Fibroblast of peridontal ligament (primary cell): ENCODE data around the gene OPCML.

Source experiments
- DNase-seq: peaks from one replicate; pipeline ENCODE4 v3.0.0-alpha.2; 2010; ENCODE audit errors: extremely low read depth

The OPCML gene

GRCh38 chr11:133360860-133361688 is 171.2 kb downstream of the OPCML start:
- DNase-seq, result no peak

- DNase-seq, result no peak
Measured at GRCh38 chr11:133355095-133355494, 177.2 kb downstream of the OPCML start.

DNA sequence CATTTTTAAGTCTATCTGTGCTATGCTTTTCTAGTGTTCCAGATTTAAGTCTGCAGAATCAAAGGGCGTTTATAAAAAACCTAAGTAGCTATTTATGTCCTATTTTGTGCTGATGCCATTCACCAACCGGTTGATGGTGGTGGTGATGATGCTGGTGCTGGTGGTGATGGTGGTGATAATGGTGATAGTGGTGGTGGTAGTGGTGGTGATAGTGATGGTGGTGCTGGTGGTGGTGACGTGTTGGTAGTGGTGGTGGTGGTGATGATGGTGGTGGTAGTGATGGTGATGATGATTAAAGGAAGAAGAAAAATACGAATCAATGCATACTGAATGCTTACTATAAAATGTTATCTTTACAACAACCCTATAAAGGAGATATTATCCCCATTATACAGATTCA is 178.2 kb downstream of the OPCML start:
- no peak for DNase-seq

DNA sequence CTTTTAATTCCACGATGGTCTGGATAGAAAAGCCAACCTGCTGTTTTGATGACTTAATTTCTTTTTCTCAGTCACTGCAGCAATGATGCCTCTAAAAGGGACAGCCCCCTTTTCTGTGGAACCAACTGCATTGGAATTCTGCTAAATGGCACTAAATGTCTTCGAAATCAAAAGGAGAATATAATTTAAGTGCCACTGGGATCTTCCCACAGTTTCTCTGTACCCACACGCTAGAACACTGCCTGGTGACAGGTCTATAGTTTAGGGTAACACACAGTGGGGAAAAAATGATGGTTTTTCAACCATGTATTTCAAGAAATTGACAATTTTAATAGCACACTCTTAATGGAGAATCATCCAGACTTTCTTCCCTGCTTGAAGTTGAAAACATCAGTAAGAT is 182.3 kb downstream of the OPCML start:
- DNase-seq, result no peak

- no peak for DNase-seq
Measured at GRCh38 chr11:133347988-133348387, 184.3 kb downstream of the OPCML start.

GRCh38 chr11:133346137-133346536 is 186.2 kb downstream of the OPCML start:
- no peak for DNase-seq

GRCh38 chr11:133343951-133344350 is 188.3 kb downstream of the OPCML start:
- no peak for DNase-seq

DNA sequence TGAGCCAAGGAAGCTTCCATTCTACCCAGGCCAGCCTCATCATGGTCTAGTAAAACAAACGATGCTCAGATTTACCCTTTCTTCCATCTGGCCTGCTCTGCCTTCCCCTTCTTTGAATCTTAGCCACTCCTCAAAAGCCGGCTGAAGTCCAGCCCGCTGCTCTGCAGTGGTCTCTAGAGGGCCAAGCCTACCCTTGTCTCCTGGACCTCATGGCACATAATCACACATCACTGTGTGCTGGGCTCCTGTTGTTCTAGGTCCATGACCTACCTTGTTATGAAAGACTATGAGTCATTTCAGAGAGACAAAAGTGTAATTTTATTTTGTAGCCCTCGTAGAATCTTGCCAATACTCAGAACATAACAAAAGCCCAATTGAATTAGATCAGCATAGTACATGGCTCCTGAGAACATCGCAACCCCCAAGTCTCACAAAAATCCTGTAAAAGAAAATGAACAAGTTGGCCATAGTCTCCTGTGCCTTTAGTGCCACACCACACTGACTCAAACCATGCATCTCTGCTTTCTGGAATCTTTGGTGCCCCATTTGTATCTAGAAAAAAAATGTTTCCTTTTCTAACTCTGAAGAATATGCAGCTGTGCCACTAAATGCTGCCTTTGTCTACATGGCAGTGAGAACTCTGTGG is 192.7 kb downstream of the OPCML start:
- no peak for DNase-seq

DNA sequence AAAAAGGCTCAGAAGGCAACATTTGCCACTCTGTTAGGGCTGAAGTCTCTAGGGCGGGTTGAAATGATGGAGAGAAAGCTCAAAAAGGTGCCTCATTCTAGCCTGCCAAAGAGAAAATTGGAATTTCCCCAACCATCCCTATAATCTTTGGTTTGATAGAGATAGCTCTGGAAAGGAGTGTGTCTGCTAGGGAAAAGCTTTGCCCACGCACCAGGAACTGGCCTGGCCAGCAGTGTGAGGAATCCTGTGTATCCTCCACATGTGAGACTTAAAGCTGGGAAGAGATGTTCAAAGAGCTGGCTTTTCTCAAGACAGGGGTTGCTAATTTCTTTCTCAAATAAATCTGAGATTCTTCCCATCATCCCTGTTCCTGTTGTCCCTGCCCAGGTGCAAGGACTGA is 193.7 kb downstream of the OPCML start:
- DNase-seq, result no peak

- no peak for DNase-seq
Measured at GRCh38 chr11:133337951-133338418, 194.3 kb downstream of the OPCML start.

GRCh38 chr11:133337193-133337592 is 195.1 kb downstream of the OPCML start:
- no peak for DNase-seq

- no peak for DNase-seq
Measured at GRCh38 chr11:133331031-133331430, 201.3 kb downstream of the OPCML start.

GRCh38 chr11:133326849-133327248 is 205.5 kb downstream of the OPCML start:
- no peak for DNase-seq

GRCh38 chr11:133326332-133326731 is 206.0 kb downstream of the OPCML start:
- no peak for DNase-seq

DNA sequence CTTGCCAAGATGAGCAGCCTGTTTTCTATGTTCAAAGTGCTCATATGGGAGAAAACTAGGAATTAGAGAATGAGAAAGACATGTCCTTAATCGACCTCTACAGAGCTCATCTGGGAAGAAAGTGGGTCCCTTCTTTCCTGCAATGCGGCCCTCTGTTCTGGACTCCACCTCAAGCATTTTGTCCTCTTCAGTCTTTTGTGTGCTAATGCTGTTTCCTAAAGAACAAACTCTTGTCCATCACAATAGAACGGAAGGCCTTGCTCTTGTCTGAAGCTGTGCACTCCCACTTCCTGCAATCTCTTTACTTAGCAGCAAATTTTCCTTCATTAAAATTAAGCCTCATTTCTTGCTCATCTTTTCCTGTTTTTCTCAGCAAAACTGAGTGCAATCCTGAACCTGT is 206.6 kb downstream of the OPCML start:
- no peak for DNase-seq

- no peak for DNase-seq
Measured at GRCh38 chr11:133323354-133323753, 208.9 kb downstream of the OPCML start.

GRCh38 chr11:133318221-133318620 is 214.1 kb downstream of the OPCML start:
- no peak for DNase-seq

DNA sequence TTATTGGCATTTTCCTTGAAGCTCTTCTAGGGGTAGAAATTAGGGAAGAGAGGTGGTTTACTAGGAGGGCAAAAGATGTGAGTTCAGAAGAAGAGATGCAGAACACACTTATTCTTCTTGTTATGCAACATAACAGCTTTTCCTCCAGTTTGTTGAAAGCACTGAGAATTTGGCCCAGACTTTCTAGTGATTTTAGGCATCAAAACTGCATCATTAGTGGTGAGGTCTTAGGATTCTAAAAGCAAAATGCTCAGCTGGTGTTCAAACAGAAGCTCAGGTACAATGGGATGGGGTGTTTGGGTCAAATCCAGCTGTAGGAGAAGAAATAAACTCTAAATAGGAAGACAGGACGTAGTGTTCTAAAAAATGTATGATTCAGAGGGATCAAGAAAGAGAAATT is 221.1 kb downstream of the OPCML start:
- no peak for DNase-seq

DNA sequence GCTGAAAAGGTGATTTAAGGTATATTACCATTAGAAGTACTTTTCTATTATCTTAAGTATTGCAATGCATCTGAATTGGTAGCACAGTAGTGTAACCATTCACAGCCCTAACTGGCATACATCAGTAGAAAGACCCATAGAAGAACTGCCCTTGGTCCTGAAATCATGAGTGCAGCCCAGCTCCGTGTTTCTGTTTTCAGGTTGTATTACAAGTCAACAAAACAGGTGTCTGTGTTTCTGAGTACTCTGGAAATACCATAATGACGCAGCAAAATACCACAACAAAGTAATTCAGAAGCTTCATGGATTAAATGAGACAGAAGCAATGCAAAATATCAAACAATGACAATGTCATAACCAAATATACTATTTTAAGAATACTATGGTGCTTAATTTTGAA is 226.3 kb downstream of the OPCML start:
- DNase-seq, result no peak

- no peak for DNase-seq
Measured at GRCh38 chr11:133305208-133305956, 226.9 kb downstream of the OPCML start.

- DNase-seq, result no peak
Measured at GRCh38 chr11:133303262-133303661, 229.0 kb downstream of the OPCML start.

- DNase-seq, result no peak
Measured at GRCh38 chr11:133302056-133302455, 230.2 kb downstream of the OPCML start.

DNA sequence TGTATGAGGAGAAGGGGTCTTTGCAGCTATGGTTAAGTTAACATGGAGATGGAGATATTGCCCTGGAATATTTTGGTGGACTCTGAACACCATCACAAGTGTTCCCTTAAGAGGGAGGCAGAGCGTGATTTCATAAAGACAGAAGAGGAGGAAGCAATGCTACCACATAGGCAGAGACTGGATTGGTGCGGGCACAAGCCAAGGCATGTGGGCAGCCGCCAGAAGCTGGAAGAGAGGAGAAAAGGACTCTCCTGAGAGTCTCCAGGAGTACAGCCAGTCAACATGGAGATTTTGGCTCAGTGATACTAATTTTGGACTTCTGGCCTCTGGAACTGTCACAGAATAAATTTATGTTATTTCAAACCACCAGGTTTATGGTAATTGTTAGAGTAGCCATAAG is 231.6 kb downstream of the OPCML start:
- DNase-seq, result no peak
